Suprapubic skin (tissue), 4 donors: Measurements from ENCODE around the gene PADI6. TPM values are rescaled to one million over a fixed set of nuclear protein-coding genes. Genes with fewer than 3 reads are reported as not detected.
A peak's percentile ranks its signal among the peaks of the same experiment; 100 is the strongest.
"Not testable (repeated sequence)": the region's sequence is repeated elsewhere in the genome, so short reads cannot be mapped to it uniquely, and the experiment has no call there.

ENCODE experiments used
- DNase-seq, 2 donors: peaks; one replicate each; pipeline ENCODE4 v3.0.0-alpha.2; 2019; ENCODE audit warnings: low spot score in 2 of 2
- H3K27ac ChIP-seq: fragments of 200-600 bp; sonication (generic); one replicate; pipeline ENCODE4 v1.5.1; 2019
- H3K27me3 ChIP-seq: fragments of 200-600 bp; sonication (generic); one replicate; pipeline ENCODE4 v1.5.1; 2019
- H3K36me3 ChIP-seq: fragments of 200-600 bp; sonication (generic); one replicate; pipeline ENCODE4 v1.5.1; 2019
- H3K4me1 ChIP-seq: fragments of 200-600 bp; sonication (generic); one replicate; pipeline ENCODE4 v1.5.1; 2019
- H3K4me3 ChIP-seq: fragments of 200-600 bp; sonication (generic); one replicate; pipeline ENCODE4 v1.5.1; 2019; ENCODE audit warnings: mild to moderate bottlenecking
- H3K9me3 ChIP-seq: fragments of 200-600 bp; sonication (generic); one replicate; pipeline ENCODE4 v1.5.1; 2019
- EP300 ChIP-seq: sonication (generic); formaldehyde crosslinking; IDR thresholded peaks from one replicate; pipeline ENCODE4 v1.6.1; 2017; ENCODE audit warnings: antibody characterized with exemption
- POLR2A ChIP-seq, 2 donors: fragments of 450-650 bp; IDR thresholded peaks; one replicate each; pipeline ENCODE4 v1.6.1; 2017; ENCODE audit warnings: antibody characterized with exemption in 2 of 2, mild to moderate bottlenecking in 2 of 2, moderate library complexity in 2 of 2
- POLR2AphosphoS5 ChIP-seq, 3 donors: sonication (generic); formaldehyde crosslinking; IDR thresholded peaks; one replicate each; pipeline ENCODE4 v1.6.1; 2017; ENCODE audit warnings: antibody characterized with exemption in 3 of 3
- WGBS: methylation state at CpG from one replicate; pipeline ENCODE4 v1.1.5; 2018; 5-methylcytosine and 5-hydroxymethylcytosine counted together
- total RNA-seq, 4 donors: library from RNA; depleted of rRNA; stranded (reverse); fragments of >200 nt; gene quantifications; one replicate each; pipeline ENCODE4 v1.1.0, GENCODE V29; 2016
- TF ChIP-seq, protein P1 (sequence below), 2 donors: fragments of 200-600 bp in 1 of 2; fragments of 450-650 bp in 1 of 2; sonication (generic) in 1 of 2; IDR thresholded peaks; one replicate each; pipeline ENCODE4 v1.5.1; 2016 to 2019; ENCODE audit warnings: antibody characterized with exemption in 2 of 2, mild to moderate bottlenecking in 1 of 2, moderate library complexity in 1 of 2

Gene PADI6
- total RNA-seq, 4 donors from 2014 or later: not detected

DNA sequence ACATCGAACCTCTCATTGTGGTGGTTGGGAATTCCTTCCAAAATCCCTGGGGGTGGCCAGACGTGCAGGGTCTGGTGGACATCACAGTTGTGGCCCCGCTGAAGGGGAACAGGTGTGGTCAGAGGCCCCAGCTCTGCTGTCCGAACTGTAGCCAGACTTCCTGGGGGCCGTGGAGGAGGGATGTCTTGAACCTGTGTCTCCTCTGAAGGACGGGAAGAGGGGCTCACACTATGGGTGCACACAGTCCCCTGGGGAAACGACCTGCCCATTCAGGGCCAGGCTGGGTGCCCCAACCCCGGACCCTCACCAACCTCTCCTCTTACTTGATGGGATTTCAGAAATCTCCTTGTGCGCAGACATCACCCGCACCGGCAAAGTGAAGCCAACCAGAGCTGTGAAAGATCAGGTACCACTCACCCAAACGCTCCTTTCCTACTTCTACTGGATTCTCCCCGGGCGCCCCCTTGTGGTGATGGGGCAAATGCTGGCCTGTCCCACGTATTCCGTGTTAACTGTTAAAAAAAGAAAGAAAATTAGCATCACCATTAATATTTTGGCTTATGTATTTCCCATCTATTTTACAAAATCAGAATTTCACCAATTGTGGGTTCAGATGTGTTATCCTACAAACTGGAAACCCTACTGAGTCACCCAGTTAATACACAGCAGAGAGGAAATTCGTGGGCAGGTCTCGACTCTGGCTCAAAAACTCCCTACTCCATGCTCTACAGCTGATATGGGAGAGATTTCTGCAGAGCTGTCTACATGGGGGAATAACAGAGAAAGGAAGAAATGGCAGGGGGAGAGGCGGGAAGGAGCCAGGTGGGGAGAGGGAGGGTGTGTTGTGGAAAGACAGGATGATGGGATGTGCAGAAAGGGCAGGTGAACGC is 35.9 kb upstream of the PADI6 start:
- TF ChIP-seq, protein P1, sequence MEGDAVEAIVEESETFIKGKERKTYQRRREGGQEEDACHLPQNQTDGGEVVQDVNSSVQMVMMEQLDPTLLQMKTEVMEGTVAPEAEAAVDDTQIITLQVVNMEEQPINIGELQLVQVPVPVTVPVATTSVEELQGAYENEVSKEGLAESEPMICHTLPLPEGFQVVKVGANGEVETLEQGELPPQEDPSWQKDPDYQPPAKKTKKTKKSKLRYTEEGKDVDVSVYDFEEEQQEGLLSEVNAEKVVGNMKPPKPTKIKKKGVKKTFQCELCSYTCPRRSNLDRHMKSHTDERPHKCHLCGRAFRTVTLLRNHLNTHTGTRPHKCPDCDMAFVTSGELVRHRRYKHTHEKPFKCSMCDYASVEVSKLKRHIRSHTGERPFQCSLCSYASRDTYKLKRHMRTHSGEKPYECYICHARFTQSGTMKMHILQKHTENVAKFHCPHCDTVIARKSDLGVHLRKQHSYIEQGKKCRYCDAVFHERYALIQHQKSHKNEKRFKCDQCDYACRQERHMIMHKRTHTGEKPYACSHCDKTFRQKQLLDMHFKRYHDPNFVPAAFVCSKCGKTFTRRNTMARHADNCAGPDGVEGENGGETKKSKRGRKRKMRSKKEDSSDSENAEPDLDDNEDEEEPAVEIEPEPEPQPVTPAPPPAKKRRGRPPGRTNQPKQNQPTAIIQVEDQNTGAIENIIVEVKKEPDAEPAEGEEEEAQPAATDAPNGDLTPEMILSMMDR (IDR thresholded peaks at IDR 0.05): peak; percentile 51 to 77
- TF ChIP-seq POLR2AphosphoS5 (IDR thresholded peaks at IDR 0.05): no peak
- H3K9me3 ChIP-seq: no peaks in the 10 kb centered on the region
- peaks cover 20% of the 10 kb centered on the region for H3K27me3 ChIP-seq
- 18% methylated on average over 15 of the region's 20 CpGs for WGBS
- no peak overlapping the region for H3K4me3 ChIP-seq
- peak in 1 of 2 donors; percentile 63 for DNase-seq
- H3K27ac ChIP-seq: no peak overlapping the region
- H3K4me1 ChIP-seq: no peaks in the 10 kb centered on the region
- no peaks in the 10 kb centered on the region for H3K36me3 ChIP-seq

DNA sequence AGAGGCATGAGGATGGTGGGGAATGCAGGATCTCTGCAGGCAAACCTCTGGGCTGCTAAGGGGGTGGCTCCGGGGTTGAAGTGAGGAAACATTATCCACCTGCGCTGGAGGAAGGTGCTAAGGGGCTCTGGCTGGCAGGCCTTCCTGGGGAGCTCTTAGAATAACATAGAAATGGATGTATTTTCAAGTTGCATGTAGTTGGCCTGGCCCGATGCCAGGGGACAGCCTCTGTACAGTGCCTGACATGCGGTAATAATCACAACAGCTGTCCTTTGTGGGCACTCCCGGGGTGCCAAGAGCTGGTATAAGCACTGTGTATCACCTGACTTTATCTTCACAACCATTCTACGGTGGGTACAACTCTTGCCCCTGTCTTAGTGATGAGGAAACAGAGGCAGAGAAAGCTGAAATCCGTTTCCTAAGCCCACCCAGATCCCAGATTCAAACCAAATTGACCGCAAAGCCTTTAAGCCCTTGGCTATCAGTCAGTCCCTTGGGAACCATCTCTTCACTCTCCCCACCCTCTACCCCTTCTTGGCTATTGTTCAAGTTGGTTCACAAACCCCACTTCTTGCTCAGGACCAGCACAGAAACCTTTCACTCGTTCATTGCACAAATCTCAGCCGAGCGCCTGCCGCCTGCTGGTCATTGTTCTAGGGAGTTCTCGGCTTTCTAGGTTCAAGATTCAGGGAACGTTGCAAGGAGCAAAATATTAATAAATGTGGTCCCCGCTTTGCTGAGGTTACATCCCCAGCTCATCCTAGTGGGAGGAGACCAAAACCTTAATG is 33.1 kb upstream of the PADI6 start:
- TF ChIP-seq EP300: no peak
- TF ChIP-seq POLR2AphosphoS5 (IDR thresholded peaks at IDR 0.05): no peak
- TF ChIP-seq POLR2A (IDR thresholded peaks at IDR 0.05): no peak
- TF ChIP-seq, protein P1 (IDR thresholded peaks at IDR 0.05): no peak
- Histone ChIP-seq H3K4me1 (no peaks in the 10 kb centered on the region), H3K27ac (no peak overlapping the region), H3K36me3 (no peaks in the 10 kb centered on the region), H3K4me3 (no peak overlapping the region), H3K27me3 (peaks cover 20% of the 10 kb centered on the region), H3K9me3 (no peaks in the 10 kb centered on the region)
- 77% methylated on average over 15 of the region's 15 CpGs for WGBS
- DNase-seq: no peak

DNA sequence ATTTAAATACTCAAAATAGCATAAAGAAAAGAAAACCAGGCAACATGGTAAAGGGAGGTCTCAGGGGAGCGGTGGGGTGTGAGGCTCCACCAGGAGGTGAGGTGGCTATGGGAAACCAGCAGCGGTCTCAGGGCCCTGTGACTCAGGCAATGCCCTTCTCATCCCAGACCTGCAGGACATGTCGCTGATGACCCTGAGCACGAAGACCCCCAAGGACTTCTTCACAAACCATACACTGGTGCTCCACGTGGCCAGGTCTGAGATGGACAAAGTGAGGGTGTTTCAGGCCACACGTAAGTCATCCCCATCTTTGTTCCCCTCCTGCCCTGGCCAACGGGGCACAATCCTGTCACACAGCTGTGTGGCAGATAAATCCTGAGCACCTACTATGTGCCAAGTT is 32.5 kb upstream of the PADI6 start:
- no peak overlapping the region for H3K27ac ChIP-seq
- WGBS: 76% methylated on average over 7 of the region's 7 CpGs
- no peak overlapping the region for H3K4me3 ChIP-seq
- no peak for DNase-seq
- no peaks in the 10 kb centered on the region for H3K4me1 ChIP-seq
- no peak for TF ChIP-seq POLR2AphosphoS5 (IDR thresholded peaks at IDR 0.05)
- TF ChIP-seq EP300: no peak
- no peak for TF ChIP-seq POLR2A (IDR thresholded peaks at IDR 0.05)
- TF ChIP-seq, protein P1 (IDR thresholded peaks at IDR 0.05): no peak
- no peaks in the 10 kb centered on the region for H3K9me3 ChIP-seq
- H3K36me3 ChIP-seq: no peaks in the 10 kb centered on the region
- peaks cover 20% of the 10 kb centered on the region for H3K27me3 ChIP-seq

DNA sequence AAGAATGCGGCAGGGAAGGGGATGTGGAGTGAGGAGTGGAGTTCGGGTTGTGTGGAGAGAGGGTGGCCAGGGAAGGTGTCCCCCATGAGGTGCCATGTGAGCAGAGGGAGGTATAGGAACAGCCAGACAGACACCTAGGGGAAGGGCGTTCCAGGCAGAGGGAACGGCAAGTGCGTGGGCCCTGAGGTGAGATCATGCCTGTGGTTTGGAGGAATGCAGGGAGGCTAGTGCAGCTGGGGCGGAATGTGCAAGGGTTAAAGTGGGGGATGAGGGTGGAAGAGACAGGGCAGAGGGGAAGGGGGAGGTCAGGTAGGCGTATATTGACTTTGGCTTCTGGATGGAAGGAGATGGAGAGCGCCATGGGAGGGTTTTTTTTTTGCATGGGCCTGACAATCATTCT is 31.6 kb upstream of the PADI6 start:
- Histone ChIP-seq H3K9me3 (no peaks in the 10 kb centered on the region), H3K27ac (no peak overlapping the region), H3K27me3 (peaks cover 20% of the 10 kb centered on the region), H3K4me3 (no peak overlapping the region), H3K4me1 (no peaks in the 10 kb centered on the region), H3K36me3 (no peaks in the 10 kb centered on the region)
- WGBS: 73% methylated on average over 8 of the region's 8 CpGs
- no peak for DNase-seq
- TF ChIP-seq EP300 (no peak), POLR2AphosphoS5 (IDR thresholded peaks at IDR 0.05) (no peak), POLR2A (IDR thresholded peaks at IDR 0.05) (no peak)
- TF ChIP-seq, protein P1 (IDR thresholded peaks at IDR 0.05): no peak

DNA sequence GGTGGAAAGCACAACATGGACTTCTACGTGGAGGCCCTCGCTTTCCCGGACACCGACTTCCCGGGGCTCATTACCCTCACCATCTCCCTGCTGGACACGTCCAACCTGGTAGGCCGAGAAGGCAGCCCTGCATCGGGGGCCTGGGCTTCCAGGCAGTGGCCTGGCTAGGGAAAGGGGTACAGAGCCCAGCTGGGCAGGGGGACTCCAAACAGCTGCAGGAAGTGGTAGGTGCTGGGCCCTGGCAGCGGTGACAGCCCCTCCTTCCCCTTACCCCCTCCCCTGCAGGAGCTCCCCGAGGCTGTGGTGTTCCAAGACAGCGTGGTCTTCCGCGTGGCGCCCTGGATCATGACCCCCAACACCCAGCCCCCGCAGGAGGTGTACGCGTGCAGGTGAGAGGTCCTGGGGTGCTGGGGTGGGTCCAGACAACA is 30.0 kb upstream of the PADI6 start:
- 96% methylated on average over 8 of the region's 17 CpGs for WGBS
- no peak for DNase-seq
- Histone ChIP-seq H3K4me1 (no peaks in the 10 kb centered on the region), H3K4me3 (no peak overlapping the region), H3K9me3 (no peaks in the 10 kb centered on the region), H3K36me3 (no peaks in the 10 kb centered on the region), H3K27me3 (peaks cover 13% of the 10 kb centered on the region), H3K27ac (no peak overlapping the region)
- TF ChIP-seq, protein P1 (IDR thresholded peaks at IDR 0.05): no peak
- TF ChIP-seq POLR2AphosphoS5 (IDR thresholded peaks at IDR 0.05): no peak
- TF ChIP-seq POLR2A (IDR thresholded peaks at IDR 0.05): no peak
- TF ChIP-seq EP300: no peak

DNA sequence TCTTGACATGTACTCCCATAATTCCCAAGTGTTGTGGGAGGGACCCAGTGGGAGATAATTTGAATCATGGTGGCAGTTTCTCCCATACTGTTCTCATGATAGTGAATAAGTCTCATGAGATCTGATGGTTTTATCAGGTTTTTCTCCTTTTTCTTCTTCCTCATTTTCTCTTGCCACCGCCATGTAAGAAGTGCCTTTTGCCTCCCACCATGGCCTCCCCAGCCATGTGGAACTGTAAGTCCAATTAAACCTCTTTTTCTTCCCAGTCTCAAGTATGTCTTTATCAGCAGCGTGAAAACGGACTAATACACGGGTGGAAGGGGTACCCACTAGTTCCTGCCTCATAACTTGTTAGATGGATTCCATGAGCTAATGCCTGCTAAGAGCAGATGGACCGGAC is 26.5 kb upstream of the PADI6 start:
- 94% methylated on average over 5 of the region's 5 CpGs for WGBS
- H3K27me3 ChIP-seq: peaks cover 16% of the 10 kb centered on the region
- H3K4me3 ChIP-seq, H3K9me3 ChIP-seq, DNase-seq, H3K27ac ChIP-seq, H3K36me3 ChIP-seq, H3K4me1 ChIP-seq: not testable (repeated sequence)
